ENCODE data around the gene MAP4K4. TPM values are rescaled to one million over a fixed set of nuclear protein-coding genes. Genes with fewer than 3 reads are reported as not detected.
A peak's percentile ranks its signal among the peaks of the same experiment; 100 is the strongest.

Gene MAP4K4
- total RNA-seq, 2 experiments from 2014 or later = 129 to 142 TPM

- peak; percentile 64 for DNase-seq
- Mint-ChIP-seq H3K27me3 (no peaks in the 10 kb centered on the region), H3K4me1 (peaks cover 71% of the 10 kb centered on the region), H3K36me3 (ENCODE audit: low read depth) (peaks cover 57% of the 10 kb centered on the region), H3K27ac (peak overlapping the region; percentile 82), H3K4me3 (peak overlapping the region; percentile 25), H3K9me3 (peaks cover 15% of the 10 kb centered on the region)
- ChIA-PET CTCF (interaction anchor here (0.6 to 2.7 kb wide), 6 partner anchors 9 to 150 kb away, joined by 3 to 16 read pairs (median 4); partner anchors contain the start of gene MAP4K4), POLR2A (interaction anchor here (0.6 to 1.1 kb wide), 3 partner anchors 13 to 42 kb away, joined by 3 to 7 read pairs (median 5); partner anchors contain the start of gene MAP4K4)
Observed at GRCh38 chr2:101717071-101717845, 19.8 kb downstream of the MAP4K4 start.

- Mint-ChIP-seq H3K27ac (peak overlapping the region; percentile 88), H3K4me3 (no peak overlapping the region), H3K9me3 (peaks cover 22% of the 10 kb centered on the region), H3K27me3 (no peaks in the 10 kb centered on the region), H3K4me1 (peaks cover 83% of the 10 kb centered on the region), H3K36me3 (ENCODE audit: low read depth) (peaks cover 69% of the 10 kb centered on the region)
- POLR2A ChIA-PET = no interaction called here
- CTCF ChIA-PET = interaction anchor here (0.6 to 2.7 kb wide), 4 partner anchors 14 to 376 kb away, joined by 3 to 16 read pairs (median 4); no protein-coding TSS in a partner anchor
- no peak for DNase-seq
Observed at GRCh38 chr2:101718479-101718878, 21.0 kb downstream of the MAP4K4 start.

- POLR2A ChIA-PET = no interaction called here
- CTCF ChIA-PET = interaction anchor here (1.4 to 2.7 kb wide), 3 partner anchors 14 to 377 kb away, joined by 3 to 16 read pairs (median 5); no protein-coding TSS in a partner anchor
- H3K4me1 Mint-ChIP-seq = peaks cover 87% of the 10 kb centered on the region
- peak overlapping the region; percentile 3 for H3K4me3 Mint-ChIP-seq
- peak; percentile 62 for DNase-seq
- peaks cover 73% of the 10 kb centered on the region for H3K36me3 Mint-ChIP-seq (ENCODE audit: low read depth)
- peak overlapping the region; percentile 88 for H3K27ac Mint-ChIP-seq
- H3K27me3 Mint-ChIP-seq = no peaks in the 10 kb centered on the region
- peaks cover 26% of the 10 kb centered on the region for H3K9me3 Mint-ChIP-seq
Observed at GRCh38 chr2:101718993-101719571, 21.6 kb downstream of the MAP4K4 start.

GRCh38 chr2:101720732-101721131, 23.2 kb downstream of the MAP4K4 start:
- Mint-ChIP-seq H3K36me3 (ENCODE audit: low read depth) (peaks cover 71% of the 10 kb centered on the region), H3K9me3 (peaks cover 28% of the 10 kb centered on the region), H3K27me3 (no peaks in the 10 kb centered on the region), H3K4me3 (no peak overlapping the region), H3K4me1 (peaks cover 92% of the 10 kb centered on the region), H3K27ac (peak overlapping the region; percentile 28)
- POLR2A ChIA-PET = no interaction called here
- CTCF ChIA-PET = interaction anchor here (2.1 kb wide), 1 partner anchor 8 kb away, joined by 10 read pairs; no protein-coding TSS in a partner anchor
- DNase-seq = no peak

- H3K4me3 Mint-ChIP-seq = no peak overlapping the region
- POLR2A ChIA-PET = no interaction called here
- DNase-seq = no peak
- CTCF ChIA-PET = interaction anchor here (1.4 kb wide), 1 partner anchor 23 kb away, joined by 3 read pairs; no protein-coding TSS in a partner anchor
- H3K9me3 Mint-ChIP-seq = peaks cover 20% of the 10 kb centered on the region
- no peak overlapping the region for H3K27ac Mint-ChIP-seq
- peaks cover 61% of the 10 kb centered on the region for H3K36me3 Mint-ChIP-seq (ENCODE audit: low read depth)
- peaks cover 90% of the 10 kb centered on the region for H3K4me1 Mint-ChIP-seq
- no peaks in the 10 kb centered on the region for H3K27me3 Mint-ChIP-seq
Observed at GRCh38 chr2:101722864-101723263, 25.4 kb downstream of the MAP4K4 start.

GRCh38 chr2:101723371-101724124, 26.0 kb downstream of the MAP4K4 start:
- Mint-ChIP-seq H3K27ac (peak overlapping the region; percentile 75), H3K4me1 (peaks cover 91% of the 10 kb centered on the region), H3K36me3 (ENCODE audit: low read depth) (peaks cover 61% of the 10 kb centered on the region), H3K4me3 (no peak overlapping the region), H3K27me3 (no peaks in the 10 kb centered on the region), H3K9me3 (peaks cover 20% of the 10 kb centered on the region)
- ChIA-PET CTCF (no interaction called here), POLR2A (no interaction called here)
- no peak for DNase-seq

- H3K27ac Mint-ChIP-seq = peak overlapping the region; percentile 3
- peaks cover 20% of the 10 kb centered on the region for H3K9me3 Mint-ChIP-seq
- CTCF ChIA-PET = no interaction called here
- H3K4me3 Mint-ChIP-seq = no peak overlapping the region
- H3K4me1 Mint-ChIP-seq = peaks cover 91% of the 10 kb centered on the region
- no peak for DNase-seq
- POLR2A ChIA-PET = no interaction called here
- H3K27me3 Mint-ChIP-seq = no peaks in the 10 kb centered on the region
- H3K36me3 Mint-ChIP-seq (ENCODE audit: low read depth) = peaks cover 61% of the 10 kb centered on the region
Observed at GRCh38 chr2:101724125-101724474, 26.6 kb downstream of the MAP4K4 start.

- Mint-ChIP-seq H3K4me1 (peaks cover 92% of the 10 kb centered on the region), H3K27me3 (no peaks in the 10 kb centered on the region), H3K4me3 (no peak overlapping the region), H3K9me3 (peaks cover 20% of the 10 kb centered on the region), H3K27ac (no peak overlapping the region), H3K36me3 (ENCODE audit: low read depth) (peaks cover 55% of the 10 kb centered on the region)
- DNase-seq = no peak
- ChIA-PET CTCF (interaction anchor here (1.2 to 1.5 kb wide), 3 partner anchors 18 to 250 kb away, joined by 3 to 6 read pairs (median 3); partner anchors contain the start of gene RFX8), POLR2A (interaction anchor here (0.6 kb wide), 1 partner anchor 416 kb away, joined by 3 read pairs; the partner anchor contains the start of gene RNF149)
Observed at GRCh38 chr2:101725038-101725437, 27.5 kb downstream of the MAP4K4 start.

GRCh38 chr2:101725515-101726192, 28.1 kb downstream of the MAP4K4 start:
- peaks cover 93% of the 10 kb centered on the region for H3K4me1 Mint-ChIP-seq
- H3K27ac Mint-ChIP-seq = no peak overlapping the region
- no peak for DNase-seq
- CTCF ChIA-PET = interaction anchor here (1.0 to 1.5 kb wide), 5 partner anchors 8 to 251 kb away, joined by 3 to 7 read pairs (median 3); partner anchors contain the start of gene RFX8
- H3K27me3 Mint-ChIP-seq = no peaks in the 10 kb centered on the region
- POLR2A ChIA-PET = interaction anchor here (0.6 kb wide), 1 partner anchor 417 kb away, joined by 3 read pairs; the partner anchor contains the start of gene RNF149
- peaks cover 54% of the 10 kb centered on the region for H3K36me3 Mint-ChIP-seq (ENCODE audit: low read depth)
- H3K9me3 Mint-ChIP-seq = peaks cover 19% of the 10 kb centered on the region
- no peak overlapping the region for H3K4me3 Mint-ChIP-seq

- Mint-ChIP-seq H3K27me3 (no peaks in the 10 kb centered on the region), H3K4me1 (peaks cover 83% of the 10 kb centered on the region), H3K36me3 (ENCODE audit: low read depth) (peaks cover 27% of the 10 kb centered on the region), H3K9me3 (peaks cover 2% of the 10 kb centered on the region), H3K27ac (peak overlapping the region; percentile 85), H3K4me3 (no peak overlapping the region)
- ChIA-PET POLR2A (interaction anchor here (0.7 kb wide), 1 partner anchor 25 kb away, joined by 4 read pairs; no protein-coding TSS in a partner anchor), CTCF (interaction anchor here (0.8 to 2.2 kb wide), 4 partner anchors 8 to 38 kb away, joined by 3 to 10 read pairs (median 4); no protein-coding TSS in a partner anchor)
- DNase-seq = no peak
Observed at GRCh38 chr2:101728865-101729264, 31.4 kb downstream of the MAP4K4 start.

GRCh38 chr2:101729521-101730190, 32.1 kb downstream of the MAP4K4 start:
- no peaks in the 10 kb centered on the region for H3K9me3 Mint-ChIP-seq
- ChIA-PET POLR2A (interaction anchor here (0.6 to 1.1 kb wide), 3 partner anchors 12 to 283 kb away, joined by 4 to 5 read pairs (median 4); no protein-coding TSS in a partner anchor), CTCF (interaction anchor here (0.8 to 2.2 kb wide), 4 partner anchors 9 to 38 kb away, joined by 3 to 10 read pairs (median 4); no protein-coding TSS in a partner anchor)
- DNase-seq = peak; percentile 48
- H3K27ac Mint-ChIP-seq = peak overlapping the region; percentile 84
- H3K4me1 Mint-ChIP-seq = peaks cover 79% of the 10 kb centered on the region
- H3K27me3 Mint-ChIP-seq = no peaks in the 10 kb centered on the region
- H3K36me3 Mint-ChIP-seq (ENCODE audit: low read depth) = peaks cover 20% of the 10 kb centered on the region
- peak overlapping the region; percentile 45 for H3K4me3 Mint-ChIP-seq

All from activated CD4-positive, alpha-beta T cell treated with anti-CD3 and anti-CD28 coated beads, Interleukin-2, amount 10 ng/mL, durations not matched to agents 7 days and 5 days (primary cell).